HepG2 (cell line): ENCODE measurements around the gene STAP2. TPM values are rescaled to one million over a fixed set of nuclear protein-coding genes. Genes with fewer than 3 reads are reported as not detected.
A peak's percentile ranks its signal among the peaks of the same experiment; 100 is the strongest.

ENCODE experiments used
- ATAD3A ChIP-seq: sonication (generic); formaldehyde crosslinking; IDR thresholded peaks from 2 replicates; pipeline ENCODE4 v1.4.0; 2020; ENCODE audit warnings: missing genetic modification reagents
- BRF2 ChIP-seq: sonication (generic); formaldehyde crosslinking; IDR thresholded peaks from 2 replicates; pipeline ENCODE4 v1.8.1; 2022; ENCODE audit warnings: mild to moderate bottlenecking, missing genetic modification reagents
- CBFB ChIP-seq: sonication (generic); formaldehyde crosslinking; IDR thresholded peaks from 2 replicates; pipeline ENCODE4 v1.4.0; 2020; ENCODE audit warnings: missing genetic modification reagents
- DNMT1 ChIP-seq: sonication (generic); formaldehyde crosslinking; IDR thresholded peaks from 2 replicates; pipeline ENCODE4 v1.5.1; 2020; ENCODE audit warnings: mild to moderate bottlenecking, missing genetic modification reagents
- ELF3 ChIP-seq: IDR thresholded peaks from 2 replicates; pipeline ENCODE4 v1.6.1; 2016; ENCODE audit warnings: missing genetic modification reagents, missing compliant biosample characterization
- MIER3 ChIP-seq: IDR thresholded peaks from 2 replicates; pipeline ENCODE4 v1.6.1; 2016; ENCODE audit warnings: missing compliant biosample characterization, borderline replicate concordance
- SMARCE1 ChIP-seq: fragments of 450-650 bp; IDR thresholded peaks from 2 replicates; pipeline ENCODE4 v1.6.1; 2017; ENCODE audit warnings: borderline replicate concordance
- SP5 ChIP-seq: IDR thresholded peaks from 2 replicates; pipeline ENCODE4 v1.6.1; 2016; ENCODE audit warnings: low read depth, borderline replicate concordance
- STAG1 ChIP-seq: sonication (generic); formaldehyde crosslinking; IDR thresholded peaks from 2 replicates; pipeline ENCODE4 v1.4.0; 2020; ENCODE audit warnings: missing genetic modification reagents
- TFDP2 ChIP-seq: sonication (generic); formaldehyde crosslinking; IDR thresholded peaks from 2 replicates; pipeline ENCODE4 v1.4.0; 2020; ENCODE audit warnings: missing genetic modification reagents
- ZIK1 ChIP-seq: sonication (generic); formaldehyde crosslinking; IDR thresholded peaks from 2 replicates; pipeline ENCODE4 v1.5.0; 2020; ENCODE audit warnings: mild to moderate bottlenecking, low read depth, missing genetic modification reagents, borderline replicate concordance
- ZNF260 ChIP-seq: sonication (generic); formaldehyde crosslinking; IDR thresholded peaks from 2 replicates; pipeline ENCODE4 v1.4.0; 2020; ENCODE audit warnings: missing genetic modification reagents, low read depth, mild to moderate bottlenecking, borderline replicate concordance
- ZNF264 ChIP-seq: sonication (generic); formaldehyde crosslinking; IDR thresholded peaks from 2 replicates; pipeline ENCODE4 v1.4.0; 2020; ENCODE audit warnings: missing genetic modification reagents
- ZNF414 ChIP-seq: sonication (generic); formaldehyde crosslinking; IDR thresholded peaks from 2 replicates; pipeline ENCODE4 v1.5.0; 2020; ENCODE audit warnings: missing genetic modification reagents
- ZNF570 ChIP-seq: sonication (generic); formaldehyde crosslinking; IDR thresholded peaks from 2 replicates; pipeline ENCODE4 v1.4.0; 2020; ENCODE audit warnings: mild to moderate bottlenecking, missing genetic modification reagents, borderline replicate concordance
- ZNF740 ChIP-seq: sonication (generic); formaldehyde crosslinking; IDR thresholded peaks from 2 replicates; pipeline ENCODE4 v1.4.0; 2020; ENCODE audit warnings: missing genetic modification reagents
- polyA plus RNA-seq, 8 experiments: library from polyadenylated mRNA; depleted of rRNA in 3 of 8; stranded (reverse) in 7 of 8; unstranded in 1 of 8; fragments of >200 nt; fragmentation: Illumina TruSeq in 4 of 8; extraction: Trizol in 4 of 8; gene quantifications; 2 replicates each; pipeline versions ENCODE4 v1.2.1 to v1.2.3, GENCODE V29; 2011 to 2016; ENCODE audit warnings: low read depth in 4 of 8, missing spikeins in 1 of 8, mixed read lengths in 1 of 8; ENCODE audit not compliant: insufficient read depth in 1 of 8
- total RNA-seq, 5 experiments: library from RNA; depleted of rRNA; stranded (reverse); fragments of >200 nt; fragmentation: Illumina TruSeq; extraction: Trizol; gene quantifications; 2 replicates each; pipeline ENCODE4 v1.2.3, GENCODE V29; 2016; ENCODE audit warnings: low read depth in 1 of 5
- TF ChIP-seq, protein P1 (sequence below): sonication (generic); formaldehyde crosslinking; IDR thresholded peaks from 2 replicates; pipeline ENCODE4 v1.5.0; 2020; ENCODE audit warnings: mild to moderate bottlenecking, missing genetic modification reagents, borderline replicate concordance

The STAP2 gene
- total and polyA plus RNA-seq, 2 of the 13 experiments (the other 11 are each of a cell fraction or from before 2014, with no cell fraction given), result 39.0 to 43.7 TPM

DNA sequence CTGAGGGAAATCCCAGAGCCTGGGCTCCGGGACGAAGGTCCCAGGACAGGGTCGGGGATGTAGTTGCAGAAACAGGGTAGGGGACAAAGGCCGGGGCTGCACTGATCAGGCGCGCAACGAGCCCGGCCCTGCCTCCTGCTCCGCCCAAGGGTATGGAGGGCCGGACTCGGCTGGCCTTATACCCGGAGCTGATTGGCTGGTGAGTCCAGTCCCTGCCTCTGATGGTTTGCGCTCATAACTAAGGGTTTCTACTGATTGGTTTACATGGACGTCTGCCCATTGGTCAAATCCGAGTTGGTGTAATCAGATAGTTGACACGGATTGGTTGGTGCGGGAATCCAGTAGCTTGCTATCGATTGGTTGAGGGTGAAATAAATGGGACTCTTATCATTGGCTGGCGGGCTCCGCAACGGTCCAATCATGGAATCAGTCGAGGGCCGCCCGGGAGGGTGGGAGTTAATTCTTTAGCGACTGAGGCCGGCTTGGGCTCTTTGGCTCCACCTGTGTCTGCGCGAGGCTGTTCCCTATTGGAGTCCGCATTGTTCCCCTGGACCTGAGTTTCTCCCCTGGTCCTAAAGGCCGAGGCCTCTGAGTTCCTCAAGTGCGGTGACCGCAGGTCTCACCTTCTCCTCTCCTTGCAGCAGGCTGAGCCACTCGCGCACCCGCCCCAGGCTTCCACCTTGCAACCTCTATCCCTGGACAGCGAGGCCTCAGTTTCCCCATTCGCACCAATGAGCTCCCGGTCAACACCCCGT is 4.2 kb upstream of the STAP2 start (continued):
- TF ChIP-seq TFDP2, result no peak
- TF ChIP-seq STAG1 (CRISPR knock-in tag), result no peak
- no peak for TF ChIP-seq ATAD3A (CRISPR knock-in tag)
- no peak for TF ChIP-seq SMARCE1
- TF ChIP-seq ZNF260 (CRISPR knock-in tag), result no peak
- TF ChIP-seq ZIK1 (CRISPR knock-in tag), result no peak
- TF ChIP-seq ELF3 (CRISPR knock-in tag), result peak; percentile 48
- TF ChIP-seq ZNF414 (CRISPR knock-in tag), result peak; percentile 31; the same call in 1 of the 2 replicates
- TF ChIP-seq, protein P1, sequence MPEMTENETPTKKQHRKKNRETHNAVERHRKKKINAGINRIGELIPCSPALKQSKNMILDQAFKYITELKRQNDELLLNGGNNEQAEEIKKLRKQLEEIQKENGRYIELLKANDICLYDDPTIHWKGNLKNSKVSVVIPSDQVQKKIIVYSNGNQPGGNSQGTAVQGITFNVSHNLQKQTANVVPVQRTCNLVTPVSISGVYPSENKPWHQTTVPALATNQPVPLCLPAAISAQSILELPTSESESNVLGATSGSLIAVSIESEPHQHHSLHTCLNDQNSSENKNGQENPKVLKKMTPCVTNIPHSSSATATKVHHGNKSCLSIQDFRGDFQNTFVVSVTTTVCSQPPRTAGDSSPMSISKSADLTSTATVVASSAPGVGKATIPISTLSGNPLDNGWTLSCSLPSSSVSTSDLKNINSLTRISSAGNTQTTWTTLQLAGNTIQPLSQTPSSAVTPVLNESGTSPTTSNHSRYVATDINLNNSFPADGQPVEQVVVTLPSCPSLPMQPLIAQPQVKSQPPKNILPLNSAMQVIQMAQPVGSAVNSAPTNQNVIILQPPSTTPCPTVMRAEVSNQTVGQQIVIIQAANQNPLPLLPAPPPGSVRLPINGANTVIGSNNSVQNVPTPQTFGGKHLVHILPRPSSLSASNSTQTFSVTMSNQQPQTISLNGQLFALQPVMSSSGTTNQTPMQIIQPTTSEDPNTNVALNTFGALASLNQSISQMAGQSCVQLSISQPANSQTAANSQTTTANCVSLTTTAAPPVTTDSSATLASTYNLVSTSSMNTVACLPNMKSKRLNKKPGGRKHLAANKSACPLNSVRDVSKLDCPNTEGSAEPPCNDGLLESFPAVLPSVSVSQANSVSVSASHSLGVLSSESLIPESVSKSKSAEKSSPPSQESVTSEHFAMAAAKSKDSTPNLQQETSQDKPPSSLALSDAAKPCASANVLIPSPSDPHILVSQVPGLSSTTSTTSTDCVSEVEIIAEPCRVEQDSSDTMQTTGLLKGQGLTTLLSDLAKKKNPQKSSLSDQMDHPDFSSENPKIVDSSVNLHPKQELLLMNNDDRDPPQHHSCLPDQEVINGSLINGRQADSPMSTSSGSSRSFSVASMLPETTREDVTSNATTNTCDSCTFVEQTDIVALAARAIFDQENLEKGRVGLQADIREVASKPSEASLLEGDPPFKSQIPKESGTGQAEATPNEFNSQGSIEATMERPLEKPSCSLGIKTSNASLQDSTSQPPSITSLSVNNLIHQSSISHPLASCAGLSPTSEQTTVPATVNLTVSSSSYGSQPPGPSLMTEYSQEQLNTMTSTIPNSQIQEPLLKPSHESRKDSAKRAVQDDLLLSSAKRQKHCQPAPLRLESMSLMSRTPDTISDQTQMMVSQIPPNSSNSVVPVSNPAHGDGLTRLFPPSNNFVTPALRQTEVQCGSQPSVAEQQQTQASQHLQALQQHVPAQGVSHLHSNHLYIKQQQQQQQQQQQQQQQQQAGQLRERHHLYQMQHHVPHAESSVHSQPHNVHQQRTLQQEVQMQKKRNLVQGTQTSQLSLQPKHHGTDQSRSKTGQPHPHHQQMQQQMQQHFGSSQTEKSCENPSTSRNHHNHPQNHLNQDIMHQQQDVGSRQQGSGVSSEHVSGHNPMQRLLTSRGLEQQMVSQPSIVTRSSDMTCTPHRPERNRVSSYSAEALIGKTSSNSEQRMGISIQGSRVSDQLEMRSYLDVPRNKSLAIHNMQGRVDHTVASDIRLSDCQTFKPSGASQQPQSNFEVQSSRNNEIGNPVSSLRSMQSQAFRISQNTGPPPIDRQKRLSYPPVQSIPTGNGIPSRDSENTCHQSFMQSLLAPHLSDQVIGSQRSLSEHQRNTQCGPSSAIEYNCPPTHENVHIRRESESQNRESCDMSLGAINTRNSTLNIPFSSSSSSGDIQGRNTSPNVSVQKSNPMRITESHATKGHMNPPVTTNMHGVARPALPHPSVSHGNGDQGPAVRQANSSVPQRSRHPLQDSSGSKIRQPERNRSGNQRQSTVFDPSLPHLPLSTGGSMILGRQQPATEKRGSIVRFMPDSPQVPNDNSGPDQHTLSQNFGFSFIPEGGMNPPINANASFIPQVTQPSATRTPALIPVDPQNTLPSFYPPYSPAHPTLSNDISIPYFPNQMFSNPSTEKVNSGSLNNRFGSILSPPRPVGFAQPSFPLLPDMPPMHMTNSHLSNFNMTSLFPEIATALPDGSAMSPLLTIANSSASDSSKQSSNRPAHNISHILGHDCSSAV (CRISPR knock-in tag), result no peak
- 0 out of 2 replicates have a peak, but pooled peaks have one; percentile 53 for TF ChIP-seq ZNF264 (CRISPR knock-in tag)
- TF ChIP-seq ZNF570 (CRISPR knock-in tag), result no peak
- no peak for TF ChIP-seq MIER3 (CRISPR knock-in tag)
- no peak for TF ChIP-seq CBFB
- TF ChIP-seq DNMT1 (CRISPR knock-in tag), result no peak
- no peak; the same call in 1 of the 2 replicates for TF ChIP-seq ZNF740
- TF ChIP-seq BRF2, result no peak; the same call in 1 of the 2 replicates
- TF ChIP-seq SP5 (CRISPR knock-in tag), result peak; percentile 91
